Muscle layer of duodenum (tissue), 2 donors: ENCODE data around the gene DEDD2.

Experiments used
- H3K27ac ChIP-seq: one replicate; pipeline ENCODE4 v1.7.0; 2013; ENCODE audit warnings: mild to moderate bottlenecking, low read length
- H3K27me3 ChIP-seq: one replicate; pipeline ENCODE4 v1.7.0; 2013; ENCODE audit warnings: low read depth, mild to moderate bottlenecking, control low read depth, low read length
- H3K36me3 ChIP-seq, 2 donors: one replicate each; pipeline ENCODE4 v1.7.0; 2013; ENCODE audit warnings: low read length in 2 of 2, control low read depth in 1 of 2, mild to moderate bottlenecking in 1 of 2; ENCODE audit not compliant: insufficient read depth in 2 of 2, control insufficient read depth in 1 of 2
- H3K4me1 ChIP-seq, 2 donors: one replicate each; pipeline ENCODE4 v1.7.0; 2013; ENCODE audit warnings: low read length in 2 of 2, mild to moderate bottlenecking in 2 of 2, control low read depth in 1 of 2, moderate library complexity in 1 of 2; ENCODE audit not compliant: insufficient read depth in 2 of 2, control insufficient read depth in 1 of 2
- H3K4me3 ChIP-seq, 2 donors: one replicate each; pipeline ENCODE4 v1.7.0; 2013; ENCODE audit warnings: low read length in 2 of 2, low read depth in 1 of 2, mild to moderate bottlenecking in 1 of 2
- H3K9me3 ChIP-seq, 2 donors: one replicate each; pipeline ENCODE4 v1.7.0; 2013; ENCODE audit warnings: low read length in 2 of 2, control low read depth in 1 of 2, mild to moderate bottlenecking in 1 of 2; ENCODE audit not compliant: control insufficient read depth in 1 of 2
- donor health status: healthy.

Gene DEDD2

DNA sequence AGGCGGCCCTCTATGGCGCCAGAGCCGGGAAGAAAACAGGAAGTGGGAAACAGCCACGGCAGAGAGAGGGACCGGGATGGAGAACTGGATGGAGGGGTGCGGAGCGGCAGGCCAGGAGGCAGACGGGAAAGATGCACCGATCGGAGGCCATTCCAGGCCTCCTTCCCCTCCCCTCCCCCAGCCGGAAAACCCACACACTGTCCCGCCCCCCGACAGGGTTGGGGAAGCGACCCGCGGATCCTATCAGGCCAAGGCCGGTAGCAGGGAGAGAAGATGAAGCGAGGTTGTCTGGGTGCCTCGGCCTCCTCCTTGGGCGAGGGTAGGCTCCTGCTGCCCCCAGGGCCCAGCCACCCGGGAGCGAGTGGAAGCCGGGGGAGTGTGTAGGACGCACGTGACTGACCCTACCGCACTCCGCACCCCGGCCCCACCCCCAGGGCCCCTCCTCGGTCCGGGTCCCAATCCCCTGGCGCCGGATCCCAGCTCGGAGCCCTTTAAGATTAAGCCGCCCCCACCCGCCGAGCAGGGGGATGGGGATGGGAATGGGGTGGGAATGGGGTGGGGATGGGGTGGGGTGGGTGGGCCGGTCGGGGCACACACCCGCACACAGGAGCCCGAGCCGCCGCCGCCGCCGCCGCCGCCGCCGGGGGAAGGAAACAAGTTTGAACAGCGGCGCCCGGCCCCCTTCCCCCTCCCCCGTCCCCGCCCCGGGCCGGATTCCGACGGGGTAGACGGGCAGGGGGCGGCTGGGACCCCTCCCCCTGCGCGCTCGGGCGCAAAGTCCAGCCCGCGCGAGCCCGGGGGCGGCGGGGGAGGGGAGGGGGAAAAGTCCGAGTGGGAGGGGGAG, 36.0 kb upstream of the DEDD2 start:
- no peaks in the 10 kb centered on the region for H3K9me3 ChIP-seq
- peaks cover 7 to 50% of the 10 kb centered on the region in 2 donors for H3K4me1 ChIP-seq
- peak overlapping the region; percentile 91 for H3K27ac ChIP-seq
- no peaks in the 10 kb centered on the region for H3K27me3 ChIP-seq
- peak overlapping the region; percentile 72 to 93 for H3K4me3 ChIP-seq
- H3K36me3 ChIP-seq = peaks cover 4 to 21% of the 10 kb centered on the region in 2 donors

DNA sequence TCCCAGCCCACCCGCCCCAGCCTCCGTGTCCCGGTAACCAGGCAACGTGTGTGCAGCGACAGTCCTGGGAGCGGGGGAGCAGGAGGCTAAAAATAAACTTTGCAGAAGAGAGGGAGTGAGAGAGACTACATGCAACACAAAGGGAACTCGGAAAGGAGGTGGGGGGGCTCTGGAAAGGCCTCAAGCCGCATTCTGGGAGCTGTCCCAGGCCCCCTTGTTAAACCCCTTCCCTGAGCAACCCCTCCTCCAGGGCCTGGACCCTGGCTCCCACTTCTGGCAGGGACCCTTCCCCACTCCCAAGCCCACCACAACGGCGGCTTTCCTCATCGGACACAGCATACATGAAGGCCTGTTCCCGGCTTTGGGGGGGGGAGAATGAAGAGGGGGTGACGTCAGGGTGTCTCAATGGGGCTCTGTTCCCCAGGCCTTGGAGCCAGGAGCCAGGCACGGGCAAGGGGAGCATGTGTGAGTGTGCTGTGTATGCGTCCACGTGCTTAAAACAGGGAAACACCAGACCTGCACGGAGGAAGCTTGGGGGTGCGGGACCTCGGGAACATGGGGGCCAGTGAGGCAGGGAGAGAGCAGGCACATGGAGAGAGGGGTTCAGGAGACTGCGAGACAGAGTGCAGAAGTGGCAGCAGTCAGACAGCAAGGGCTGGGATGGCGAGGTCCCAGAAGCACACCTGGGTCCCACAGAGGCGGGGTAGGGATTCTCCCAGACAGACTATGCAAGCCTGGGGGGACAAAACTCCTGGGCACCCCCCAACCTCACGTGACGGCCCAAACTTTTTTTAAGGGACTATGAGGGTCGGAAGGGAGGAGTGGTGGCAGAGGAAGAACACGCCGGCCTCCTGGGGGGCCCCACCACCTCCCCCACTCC, 35.1 kb upstream of the DEDD2 start:
- Histone ChIP-seq H3K4me3 (peak overlapping the region; percentile 72 to 93), H3K36me3 (peaks cover 4 to 24% of the 10 kb centered on the region in 2 donors), H3K27ac (peak overlapping the region; percentile 78), H3K27me3 (no peaks in the 10 kb centered on the region), H3K9me3 (no peaks in the 10 kb centered on the region), H3K4me1 (peaks cover 7 to 52% of the 10 kb centered on the region in 2 donors)

DNA sequence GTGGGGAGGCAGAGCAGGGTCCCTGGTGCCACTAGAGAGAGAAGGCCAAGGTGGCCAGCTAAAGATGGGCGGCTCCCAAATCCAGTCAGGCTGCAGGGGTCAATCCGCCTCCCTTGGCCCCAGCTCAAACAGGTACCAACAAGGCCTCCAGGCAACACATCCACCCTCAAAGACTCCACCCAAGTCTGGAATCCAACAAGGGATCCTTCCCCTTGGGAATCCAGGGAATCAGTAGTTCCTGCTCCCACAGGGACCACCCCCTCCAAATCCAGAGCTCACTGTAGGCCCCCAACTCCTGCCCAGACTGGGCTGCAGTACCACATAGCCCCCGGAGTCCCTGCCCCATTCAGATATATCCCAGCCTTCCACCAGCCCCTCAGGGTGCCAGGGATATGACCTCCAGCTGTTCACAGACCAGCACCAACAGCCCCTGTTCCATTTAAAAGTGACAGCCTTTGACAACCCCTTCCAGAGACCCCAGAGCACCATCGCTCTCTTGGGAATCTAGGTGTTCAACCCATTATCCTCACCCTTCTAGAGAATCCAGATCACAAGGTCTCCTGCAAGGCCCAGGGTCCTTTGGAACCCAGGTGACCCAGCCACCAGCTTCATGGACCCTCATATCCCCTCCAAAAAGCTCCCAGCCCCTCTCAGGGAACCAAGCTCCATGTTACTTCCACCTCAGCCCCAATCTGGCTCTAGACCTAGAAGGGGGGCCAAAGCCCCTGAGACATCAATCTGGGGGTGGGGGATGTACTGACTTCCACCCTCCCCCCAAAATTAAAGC, 34.3 kb upstream of the DEDD2 start:
- Histone ChIP-seq H3K36me3 (peaks cover 5 to 24% of the 10 kb centered on the region in 2 donors), H3K27me3 (no peaks in the 10 kb centered on the region), H3K4me1 (peaks cover 7 to 59% of the 10 kb centered on the region in 2 donors), H3K9me3 (no peaks in the 10 kb centered on the region), H3K4me3 (peak overlapping the region; percentile 39 to 93), H3K27ac (peak overlapping the region; percentile 74)

DNA sequence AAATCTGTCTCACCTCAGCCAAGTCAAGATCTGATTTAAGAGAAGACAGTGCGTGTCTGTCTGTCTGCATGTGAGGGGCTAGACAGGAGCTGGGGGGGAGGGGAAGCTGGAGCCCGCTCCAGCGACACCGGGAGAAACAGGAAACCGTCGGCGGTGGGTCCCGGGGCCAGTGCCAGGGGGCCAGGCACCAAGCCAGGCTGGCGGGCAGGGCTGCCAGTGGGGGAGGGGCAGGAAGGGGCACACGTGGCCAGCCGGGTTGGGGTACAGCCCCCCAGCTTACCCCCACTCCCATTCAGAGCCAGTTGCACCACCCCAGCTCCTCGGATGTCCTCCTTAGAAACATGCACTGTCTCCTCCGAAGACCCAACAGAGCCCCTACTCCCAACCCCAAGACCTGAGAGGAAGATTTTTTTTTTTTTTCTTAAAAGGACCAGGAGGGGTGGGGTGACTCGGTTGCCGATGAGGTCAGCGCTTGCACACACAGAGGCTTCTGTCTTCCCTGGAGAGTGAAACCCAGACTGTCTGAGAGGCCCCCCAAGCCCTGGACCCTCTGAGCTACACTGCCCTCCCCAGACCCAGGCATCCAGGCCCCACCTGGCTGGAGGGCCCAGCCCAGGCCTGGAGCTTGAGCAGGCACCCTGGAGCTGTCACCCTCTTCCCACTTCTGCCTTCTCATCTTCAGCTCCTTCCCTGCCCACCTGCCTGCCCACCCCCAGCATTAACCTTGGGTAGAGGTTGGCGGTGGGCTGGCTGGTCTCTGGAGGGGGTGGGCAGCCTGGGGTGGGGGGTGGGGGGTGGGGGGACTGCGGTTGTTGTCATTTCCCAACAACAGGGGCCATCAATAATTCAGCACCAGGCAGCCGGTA, 33.4 kb upstream of the DEDD2 start:
- peaks cover 10 to 24% of the 10 kb centered on the region in 2 donors for H3K36me3 ChIP-seq
- peak overlapping the region; percentile 39 for H3K27ac ChIP-seq
- H3K4me3 ChIP-seq = peak overlapping the region in 1 of 2 donors; percentile 37
- H3K27me3 ChIP-seq = no peaks in the 10 kb centered on the region
- peaks cover 13 to 62% of the 10 kb centered on the region in 2 donors for H3K4me1 ChIP-seq
- H3K9me3 ChIP-seq = no peaks in the 10 kb centered on the region

DNA sequence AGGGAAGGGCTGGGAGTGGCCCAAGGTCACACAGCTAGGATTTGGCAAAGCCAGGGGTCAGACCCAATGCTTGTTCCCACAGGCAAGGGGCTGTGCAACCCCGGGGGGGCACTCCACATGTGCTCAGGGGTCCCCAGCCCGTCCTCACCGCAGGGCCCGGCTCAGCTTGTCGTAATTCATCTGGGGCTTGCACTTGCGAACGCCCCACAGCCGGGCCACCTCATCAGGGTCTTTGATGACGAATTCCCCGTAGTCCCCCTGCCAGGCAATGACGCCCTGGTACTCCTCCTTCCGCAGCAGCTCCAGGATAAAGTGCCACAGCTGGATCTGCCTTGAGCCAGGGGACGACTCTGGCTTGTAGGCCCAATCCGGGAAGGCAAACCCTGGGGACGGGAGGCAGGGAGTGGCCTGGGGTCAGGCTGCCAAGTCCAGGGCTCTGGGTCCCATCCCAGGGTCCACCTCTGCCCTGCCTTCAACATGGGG, 32.7 kb upstream of the DEDD2 start:
- H3K27ac ChIP-seq = peak overlapping the region; percentile 39
- H3K27me3 ChIP-seq = no peaks in the 10 kb centered on the region
- peaks cover 13 to 67% of the 10 kb centered on the region in 2 donors for H3K4me1 ChIP-seq
- H3K9me3 ChIP-seq = no peaks in the 10 kb centered on the region
- H3K36me3 ChIP-seq = peaks cover 10 to 24% of the 10 kb centered on the region in 2 donors
- no peak overlapping the region for H3K4me3 ChIP-seq

DNA sequence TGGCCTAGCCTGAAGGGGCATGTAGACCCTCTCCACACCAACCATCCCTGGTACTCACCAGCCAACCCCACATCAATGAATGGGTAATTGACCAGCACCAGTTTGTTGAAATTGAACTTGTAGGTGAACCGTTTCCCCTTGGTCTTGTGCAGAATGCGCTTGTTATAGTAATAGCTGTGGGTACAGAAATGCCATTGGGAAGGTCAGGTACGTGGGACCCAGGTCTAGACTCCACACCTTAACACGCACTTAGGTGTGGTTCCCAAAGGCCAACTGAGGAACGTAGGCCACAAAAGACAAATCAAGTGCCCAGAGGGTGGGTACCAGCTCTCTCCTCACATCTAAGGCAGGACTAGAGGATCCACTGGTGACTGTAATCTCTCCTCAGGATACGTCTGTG, 32.3 kb upstream of the DEDD2 start:
- Histone ChIP-seq H3K27me3 (no peaks in the 10 kb centered on the region), H3K4me1 (peaks cover 13 to 72% of the 10 kb centered on the region in 2 donors), H3K27ac (no peak overlapping the region), H3K36me3 (peaks cover 10 to 24% of the 10 kb centered on the region in 2 donors), H3K9me3 (no peaks in the 10 kb centered on the region), H3K4me3 (no peak overlapping the region)

DNA sequence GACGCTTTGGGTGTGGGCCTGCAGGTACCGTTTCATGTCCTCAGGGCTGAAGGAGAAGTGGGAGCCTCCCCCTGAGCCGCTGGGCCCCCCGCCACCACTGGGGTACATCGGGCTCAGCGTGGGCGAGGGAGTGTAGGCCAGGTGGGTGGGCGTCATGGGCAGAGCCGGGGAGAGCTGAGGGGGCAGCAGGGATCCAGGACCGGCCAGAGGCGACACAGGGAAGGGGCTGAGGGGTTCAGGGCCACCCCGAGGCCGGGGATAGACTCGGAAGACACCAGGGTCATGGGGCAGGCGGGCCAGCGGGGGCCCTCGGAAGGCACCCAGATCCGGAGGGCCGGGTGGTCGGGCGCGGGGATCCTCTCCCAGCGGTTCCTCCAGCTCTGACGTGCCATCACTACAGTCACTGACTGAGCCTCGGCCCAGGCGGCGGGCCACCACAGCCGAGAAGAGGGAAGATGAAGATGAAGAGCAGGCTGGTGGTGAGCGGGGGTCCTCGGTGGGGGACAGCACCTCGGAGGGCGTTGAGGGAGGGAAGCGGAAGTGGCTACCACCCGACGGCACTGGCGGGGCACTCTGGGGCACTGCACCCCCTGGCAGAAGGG, 31.8 kb upstream of the DEDD2 start:
- no peaks in the 10 kb centered on the region for H3K9me3 ChIP-seq

DNA sequence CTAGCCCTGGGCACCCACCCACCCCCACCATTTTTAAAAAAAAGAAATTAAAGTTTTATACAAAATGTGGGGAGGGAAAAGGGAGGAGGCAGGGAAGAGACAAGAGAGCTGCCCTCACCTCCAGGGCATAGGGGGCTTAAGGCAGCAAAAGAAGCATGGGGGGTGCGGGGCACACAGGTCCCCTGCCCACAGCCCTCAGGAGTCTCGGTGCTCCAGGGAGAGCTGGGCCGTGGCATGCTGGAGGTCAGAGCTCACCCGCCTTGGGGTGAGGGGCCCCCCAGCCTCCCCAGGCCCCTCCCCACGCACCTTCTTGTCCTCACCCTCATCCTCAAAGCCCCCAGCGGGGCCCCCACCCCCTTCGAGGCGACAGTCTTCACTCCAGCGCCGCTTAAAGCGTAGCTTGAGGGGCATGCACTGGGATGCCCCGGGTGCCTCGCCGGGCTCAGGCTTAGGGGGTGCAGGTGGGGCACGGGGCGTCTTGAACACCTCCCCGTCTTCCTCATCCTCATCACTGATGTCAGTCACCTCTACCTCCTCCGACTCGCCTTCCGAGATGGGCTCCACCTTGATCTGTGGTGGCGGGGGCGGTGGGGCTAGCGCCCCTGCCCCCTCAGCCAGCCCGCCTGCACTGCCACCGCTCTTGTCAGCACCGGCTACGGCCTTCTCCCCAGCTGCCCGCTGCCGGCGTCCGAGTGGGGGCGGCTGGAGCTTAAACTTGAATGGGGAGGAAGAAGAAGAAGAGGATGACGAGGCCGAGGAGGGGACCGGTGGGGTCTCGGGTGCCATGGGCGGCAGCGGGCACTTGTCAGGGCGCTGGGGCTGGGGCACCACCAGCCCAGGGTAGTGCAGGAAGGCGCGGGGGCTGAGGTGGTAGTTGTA, 31.0 kb upstream of the DEDD2 start:
- H3K27me3 ChIP-seq = no peaks in the 10 kb centered on the region
- H3K27ac ChIP-seq = no peak overlapping the region
- H3K9me3 ChIP-seq = no peaks in the 10 kb centered on the region
- peaks cover 13 to 81% of the 10 kb centered on the region in 2 donors for H3K4me1 ChIP-seq
- H3K4me3 ChIP-seq = no peak overlapping the region
- peaks cover 10 to 24% of the 10 kb centered on the region in 2 donors for H3K36me3 ChIP-seq

More for the DNA sequence above, 31.8 kb upstream of the DEDD2 start:
- Histone ChIP-seq H3K36me3 (peaks cover 10 to 24% of the 10 kb centered on the region in 2 donors), H3K4me1 (peaks cover 13 to 73% of the 10 kb centered on the region in 2 donors), H3K4me3 (no peak overlapping the region), H3K27me3 (no peaks in the 10 kb centered on the region), H3K27ac (no peak overlapping the region)

DNA sequence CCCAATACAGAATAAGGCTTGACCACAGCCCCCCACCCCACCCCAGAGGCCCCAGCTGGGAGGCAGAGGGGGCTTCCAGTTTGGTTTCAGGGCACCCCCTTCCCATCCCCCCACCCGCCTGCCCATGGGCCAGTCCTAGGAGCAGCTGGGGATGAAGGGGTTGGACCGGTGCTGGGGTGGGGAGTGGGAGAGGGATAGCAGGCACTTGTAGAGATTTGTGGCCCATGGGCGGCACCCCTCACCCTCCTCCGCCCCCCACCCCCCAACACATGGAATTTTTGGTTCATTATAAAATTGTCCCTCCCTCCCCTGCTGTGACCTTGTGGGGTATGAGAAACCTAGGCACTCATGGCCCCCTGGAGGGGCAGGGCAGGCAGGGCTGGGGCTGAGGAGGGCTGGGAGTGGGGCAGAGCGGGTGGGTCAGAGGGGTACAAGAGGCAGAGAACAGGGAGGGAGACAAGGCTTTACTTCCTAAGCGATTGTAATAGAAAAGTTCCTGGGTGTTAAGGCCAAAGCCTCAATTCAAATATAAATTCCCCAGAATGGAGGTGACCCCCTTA, 30.2 kb upstream of the DEDD2 start:
- peaks cover 10 to 19% of the 10 kb centered on the region in 2 donors for H3K36me3 ChIP-seq
- no peak overlapping the region for H3K27ac ChIP-seq
- no peaks in the 10 kb centered on the region for H3K27me3 ChIP-seq
- no peak overlapping the region for H3K4me3 ChIP-seq
- H3K9me3 ChIP-seq = no peaks in the 10 kb centered on the region
- H3K4me1 ChIP-seq = peaks cover 13 to 77% of the 10 kb centered on the region in 2 donors
